ENCODE results near the gene VAC14.

VAC14 gene

GRCh38 chr16:70740914-70741782, 59.8 kb downstream of the VAC14 start:
- DNase-seq: peak in 1 of 6 experiments; percentile 14

GRCh38 chr16:70740174-70740913, 60.6 kb downstream of the VAC14 start:
- no peak for DNase-seq

- no peak for DNase-seq
Observed at GRCh38 chr16:70739389-70739788, 61.6 kb downstream of the VAC14 start.

GRCh38 chr16:70738083-70738977, 62.6 kb downstream of the VAC14 start:
- DNase-seq: peak in 1 of 6 experiments; percentile 39

- DNase-seq: peak; percentile 43 to 85 (median 69)
Observed at GRCh38 chr16:70737377-70738082, 63.4 kb downstream of the VAC14 start.

- DNase-seq: peak in 2 of 6 experiments; percentile 6 to 48
Observed at GRCh38 chr16:70736465-70737376, 64.2 kb downstream of the VAC14 start.

GRCh38 chr16:70735141-70735979, 65.6 kb downstream of the VAC14 start:
- DNase-seq: no peak

- DNase-seq: no peak
Observed at GRCh38 chr16:70734522-70735095, 66.3 kb downstream of the VAC14 start.

- DNase-seq: no peak
Observed at GRCh38 chr16:70730944-70731343, 70.0 kb downstream of the VAC14 start.

- no peak for DNase-seq
Observed at GRCh38 chr16:70730031-70730430, 70.9 kb downstream of the VAC14 start.

GRCh38 chr16:70729292-70729691, 71.7 kb downstream of the VAC14 start:
- no peak for DNase-seq

- DNase-seq: no peak
Observed at GRCh38 chr16:70728150-70728549, 72.8 kb downstream of the VAC14 start.

- DNase-seq: no peak
Observed at GRCh38 chr16:70726892-70727361, 74.0 kb downstream of the VAC14 start.

GRCh38 chr16:70725912-70726828, 74.8 kb downstream of the VAC14 start:
- DNase-seq: no peak

GRCh38 chr16:70725024-70725911, 75.7 kb downstream of the VAC14 start:
- no peak for DNase-seq

- DNase-seq: no peak
Observed at GRCh38 chr16:70724146-70725023, 76.6 kb downstream of the VAC14 start.
